H1 (cell line): ENCODE measurements around the gene LRRC10. TPM values are rescaled to one million over a fixed set of nuclear protein-coding genes. Genes with fewer than 3 reads are reported as not detected.

Source experiments
- CTCF ChIA-PET: fragments of 300-600 bp; sonication (Branson Sonifier 250); formaldehyde crosslinking; loops from one replicate; lab custom pipeline; 2021; ENCODE audit not compliant: partially characterized antibody; lab: Charles Lee
- POLR2A ChIA-PET: fragments of 300-600 bp; sonication (Branson Sonifier 250); formaldehyde crosslinking; loops from one replicate; lab custom pipeline; 2021; ENCODE audit warnings: inconsistent platforms; ENCODE audit not compliant: partially characterized antibody; lab: Charles Lee
- DNase-seq, 2 experiments: peaks; one replicate each; pipeline versions ENCODE4 v3.0.0 to v3.0.0-alpha.2; 2010 to 2022; ENCODE audit warnings: low spot score in 2 of 2, low read depth in 1 of 2, mixed read lengths in 1 of 2
- FAIRE-seq: peaks from 2 replicates; lab custom pipeline; 2011; peaks lifted over from hg19 to GRCh38; lab: Jason Lieb, UNC
- H2AFZ ChIP-seq: 2 replicates; pipeline ENCODE4 v1.8.1; 2012; ENCODE audit warnings: low read length, inconsistent platforms
- H2AK5ac ChIP-seq: 2 replicates; pipeline ENCODE4 v1.6.1; 2013; ENCODE audit warnings: low read depth, low read length
- H2BK120ac ChIP-seq: replicated peaks from 2 replicates; pipeline ENCODE3; 2013; ENCODE audit warnings: low read depth, low read length, inconsistent platforms
- H2BK12ac ChIP-seq: 2 replicates; pipeline ENCODE4 v1.6.1; 2013; ENCODE audit warnings: low read depth, low read length
- H2BK15ac ChIP-seq: 2 replicates; pipeline ENCODE4 v1.6.1; 2013; ENCODE audit warnings: low read length
- H2BK20ac ChIP-seq: 2 replicates; pipeline ENCODE4 v1.6.1; 2013; ENCODE audit warnings: low read length
- H2BK5ac ChIP-seq: 2 replicates; pipeline ENCODE4 v1.6.1; 2013; ENCODE audit warnings: low read depth, low read length
- H3K14ac ChIP-seq: 2 replicates; pipeline ENCODE4 v1.6.1; 2013; ENCODE audit warnings: inconsistent platforms; ENCODE audit not compliant: insufficient read length
- H3K18ac ChIP-seq: 2 replicates; pipeline ENCODE4 v1.6.1; 2013; ENCODE audit warnings: low read length; ENCODE audit errors: extremely low read depth
- H3K23ac ChIP-seq: 2 replicates; pipeline ENCODE4 v1.6.1; 2013; ENCODE audit warnings: inconsistent platforms; ENCODE audit not compliant: insufficient read length
- H3K23me2 ChIP-seq: 2 replicates; pipeline ENCODE4 v1.6.1; 2013; ENCODE audit warnings: low read depth, low read length
- H3K27ac ChIP-seq: 2 replicates; pipeline ENCODE4 v1.6.1; 2011; ENCODE audit warnings: low read depth, low read length, inconsistent platforms
- H3K27me3 ChIP-seq, 4 experiments: replicated peaks in 1 of 4; 1 replicate in 1 of 4; 2 replicates in 3 of 4; pipeline versions ENCODE4 v1.6.1 to v1.8.1; 2011 to 2013; ENCODE audit warnings: low read length in 3 of 4, mild to moderate bottlenecking in 3 of 4, inconsistent platforms in 2 of 4, mixed read lengths in 2 of 4, moderate library complexity in 1 of 4; ENCODE audit not compliant: control insufficient read depth in 3 of 4, insufficient read depth in 3 of 4; ENCODE audit errors: extremely low read depth in 1 of 4
- H3K36me3 ChIP-seq, 4 experiments: 2 replicates each; pipeline versions ENCODE4 v1.6.1 to v1.8.1; 2011 to 2013; ENCODE audit warnings: mild to moderate bottlenecking in 4 of 4, low read length in 3 of 4, moderate library complexity in 2 of 4, control low read depth in 1 of 4, inconsistent platforms in 1 of 4; ENCODE audit not compliant: insufficient read depth in 4 of 4, control insufficient read depth in 2 of 4
- H3K4ac ChIP-seq: replicated peaks from 2 replicates; pipeline ENCODE3; 2013; ENCODE audit warnings: low read length, low read depth, mixed read lengths, inconsistent platforms; ENCODE audit not compliant: insufficient read length
- H3K4me1 ChIP-seq, 4 experiments: replicated peaks in 1 of 4; 1 replicate in 1 of 4; 2 replicates in 3 of 4; pipeline versions ENCODE4 v1.6.1 to v1.8.1; 2011 to 2013; ENCODE audit warnings: low read length in 3 of 4, inconsistent platforms in 2 of 4, mixed read lengths in 1 of 4; ENCODE audit not compliant: insufficient read depth in 4 of 4, control insufficient read depth in 3 of 4
- H3K4me2 ChIP-seq, 2 experiments: 2 replicates each; pipeline versions ENCODE4 v1.6.1 to v1.8.1; 2011 to 2013; ENCODE audit warnings: low read depth in 2 of 2, low read length in 2 of 2, control low read depth in 1 of 2, inconsistent platforms in 1 of 2, mild to moderate bottlenecking in 1 of 2; ENCODE audit not compliant: insufficient read depth in 1 of 2
- H3K4me3 ChIP-seq, 4 experiments: fragments of 200-600, 300-600 bp in 1 of 4; sonication (generic), shearing (Covaris generic), sonication (Bioruptor Twin) in 1 of 4; 2 replicates each; pipeline versions ENCODE4 v1.5.1 to v1.8.1; 2011 to 2016; ENCODE audit warnings: low read length in 4 of 4, low read depth in 3 of 4, control low read depth in 2 of 4, inconsistent platforms in 2 of 4, mild to moderate bottlenecking in 2 of 4, mixed read lengths in 1 of 4, moderate library complexity in 1 of 4; ENCODE audit not compliant: insufficient read depth in 2 of 4; ENCODE audit errors: extremely low read depth in 1 of 4
- H3K56ac ChIP-seq: replicated peaks from 2 replicates; pipeline ENCODE3; 2013; ENCODE audit warnings: low read depth, mild to moderate bottlenecking, mixed read lengths, low read length, inconsistent platforms; ENCODE audit not compliant: insufficient read length
- H3K79me1 ChIP-seq: 2 replicates; pipeline ENCODE4 v1.6.1; 2013; ENCODE audit warnings: low read depth, low read length, control low read depth
- H3K79me2 ChIP-seq, 2 experiments: 2 replicates each; pipeline versions ENCODE4 v1.6.1 to v1.8.1; 2012 to 2013; ENCODE audit warnings: low read length in 2 of 2, mild to moderate bottlenecking in 2 of 2, inconsistent platforms in 1 of 2; ENCODE audit not compliant: insufficient read depth in 2 of 2, control insufficient read depth in 1 of 2
- H3K9ac ChIP-seq, 4 experiments: replicated peaks in 1 of 4; 1 replicate in 1 of 4; 2 replicates in 3 of 4; pipeline versions ENCODE4 v1.6.1 to v1.8.1; 2011 to 2013; ENCODE audit warnings: low read depth in 3 of 4, low read length in 3 of 4, control low read depth in 2 of 4, mild to moderate bottlenecking in 2 of 4, moderate library complexity in 2 of 4, inconsistent platforms in 1 of 4; ENCODE audit errors: extremely low read depth in 1 of 4
- H3K9me3 ChIP-seq, 2 experiments: 2 replicates each; pipeline versions ENCODE4 v1.6.1 to v1.8.1; 2012 to 2013; ENCODE audit warnings: mild to moderate bottlenecking in 2 of 2, moderate library complexity in 2 of 2, control low read depth in 1 of 2, inconsistent platforms in 1 of 2, low read depth in 1 of 2, low read length in 1 of 2, mixed read lengths in 1 of 2; ENCODE audit not compliant: insufficient read depth in 2 of 2
- H4K20me1 ChIP-seq, 2 experiments: replicated peaks in 1 of 2; 2 replicates each; pipeline versions ENCODE3 to v1.8.1; 2011 to 2013; ENCODE audit warnings: inconsistent platforms in 2 of 2, low read length in 2 of 2, mild to moderate bottlenecking in 1 of 2; ENCODE audit not compliant: insufficient read depth in 2 of 2, control insufficient read depth in 1 of 2
- H4K5ac ChIP-seq: 2 replicates; pipeline ENCODE4 v1.6.1; 2013; ENCODE audit warnings: low read length, low read depth, mixed read lengths, inconsistent platforms; ENCODE audit not compliant: insufficient read length
- H4K8ac ChIP-seq: 2 replicates; pipeline ENCODE4 v1.8.0; 2013; ENCODE audit warnings: mild to moderate bottlenecking, moderate library complexity, low read length, inconsistent platforms; ENCODE audit not compliant: insufficient read depth; ENCODE audit errors: extremely low read depth
- H4K91ac ChIP-seq: replicated peaks from 2 replicates; pipeline ENCODE3; 2013; ENCODE audit warnings: low read length, mixed read lengths, inconsistent platforms; ENCODE audit not compliant: insufficient read length
- BACH1 ChIP-seq: IDR thresholded peaks from 2 replicates; pipeline ENCODE4 v1.6.1; 2012; ENCODE audit warnings: low read length, improper control_type of control experiment
- BCL11A ChIP-seq, 2 experiments: IDR thresholded peaks; one replicate each; pipeline ENCODE4 v1.6.1; 2011; ENCODE audit warnings: low read depth in 2 of 2, low read length in 2 of 2, mild to moderate bottlenecking in 2 of 2
- CBX5 ChIP-seq: fragments of 300-800, 300-1000 bp; sonication (generic); IDR thresholded peaks from 2 replicates; pipeline ENCODE4 v1.7.1; 2016; ENCODE audit warnings: antibody characterized with exemption, low read length, low read depth
- CBX8 ChIP-seq: fragments of 300-800, 300-1000 bp; sonication (generic); IDR thresholded peaks from 2 replicates; pipeline ENCODE4 v1.7.1; 2016; ENCODE audit warnings: low read depth, low read length, borderline replicate concordance
- CEBPB ChIP-seq: IDR thresholded peaks from 2 replicates; pipeline ENCODE4 v1.6.1; 2012; ENCODE audit warnings: low read depth, low read length
- CTBP2 ChIP-seq: IDR thresholded peaks from 2 replicates; pipeline ENCODE4 v1.7.0; 2011; ENCODE audit warnings: borderline replicate concordance, mild to moderate bottlenecking, moderate library complexity, mixed read lengths, low read length; ENCODE audit not compliant: insufficient read depth, insufficient read length
- GABPA ChIP-seq: IDR thresholded peaks from 2 replicates; pipeline ENCODE4 v1.6.1; 2011; ENCODE audit warnings: mild to moderate bottlenecking, low read length, moderate library complexity, borderline replicate concordance; ENCODE audit not compliant: insufficient read depth
- JUN ChIP-seq: IDR thresholded peaks from 2 replicates; pipeline ENCODE4 v1.6.1; 2011; ENCODE audit warnings: low read depth, mild to moderate bottlenecking, improper control_type of control experiment, low read length
- JUND ChIP-seq: IDR thresholded peaks from 2 replicates; pipeline ENCODE4 v1.6.1; 2011; ENCODE audit warnings: mild to moderate bottlenecking, improper control_type of control experiment, low read length
- SIX5 ChIP-seq: IDR thresholded peaks from 2 replicates; pipeline ENCODE4 v1.6.1; 2011; ENCODE audit warnings: mild to moderate bottlenecking, low read depth, low read length
- SP2 ChIP-seq: IDR thresholded peaks from 2 replicates; pipeline ENCODE4 v1.6.1; 2012; ENCODE audit warnings: mild to moderate bottlenecking, low read length, inconsistent platforms
- SP4 ChIP-seq: IDR thresholded peaks from 2 replicates; pipeline ENCODE4 v1.6.1; 2012; ENCODE audit warnings: low read length, inconsistent platforms
- TEAD4 ChIP-seq: IDR thresholded peaks from 2 replicates; pipeline ENCODE4 v1.6.1; 2012; ENCODE audit warnings: low read depth, low read length, inconsistent platforms, mixed read lengths
- WGBS, 2 experiments: shearing (Covaris generic) in 1 of 2; methylation state at CpG; one replicate each; pipeline versions ENCODE4 v1.1.6 to v1.1.7; 2013 to 2015; ENCODE audit warnings: low lambda C conversion rate in 2 of 2, mixed read lengths in 2 of 2, inconsistent platforms in 1 of 2, low coverage in 1 of 2, missing lambda C conversion rate in 1 of 2; ENCODE audit not compliant: insufficient replicate concordance in 2 of 2, insufficient coverage in 1 of 2, insufficient read length in 1 of 2; ENCODE audit errors: extremely low coverage in 1 of 2, missing lambda C conversion rate in 1 of 2; 5-methylcytosine and 5-hydroxymethylcytosine counted together
- polyA plus RNA-seq, 7 experiments: library from polyadenylated mRNA; depleted of rRNA in 3 of 7; stranded (reverse) in 5 of 7; unstranded in 2 of 7; fragments of >200 nt in 5 of 7; fragments of 200-250 nt in 2 of 7; gene quantifications; 1 replicate in 5 of 7; 2 replicates in 1 of 7; 4 replicates in 1 of 7; pipeline versions ENCODE4 v1.2.1 to v1.2.3, GENCODE V29; 2011 to 2013; ENCODE audit warnings: missing spikeins in 2 of 7, mixed read lengths in 2 of 7
- total RNA-seq: library from RNA; stranded (reverse); fragmentation: NEBNext Ultra II Directional; extraction: Animal tissue kit (Norgen Biotek cat#: 25700); gene quantifications from 2 replicates; pipeline ENCODE4 v1.2.1, GENCODE V29; 2021

LRRC10 gene
- total and polyA plus RNA-seq, 2 of the 8 experiments (the other 6 are each of a cell fraction or from before 2014, with no cell fraction given), result not detected

DNA sequence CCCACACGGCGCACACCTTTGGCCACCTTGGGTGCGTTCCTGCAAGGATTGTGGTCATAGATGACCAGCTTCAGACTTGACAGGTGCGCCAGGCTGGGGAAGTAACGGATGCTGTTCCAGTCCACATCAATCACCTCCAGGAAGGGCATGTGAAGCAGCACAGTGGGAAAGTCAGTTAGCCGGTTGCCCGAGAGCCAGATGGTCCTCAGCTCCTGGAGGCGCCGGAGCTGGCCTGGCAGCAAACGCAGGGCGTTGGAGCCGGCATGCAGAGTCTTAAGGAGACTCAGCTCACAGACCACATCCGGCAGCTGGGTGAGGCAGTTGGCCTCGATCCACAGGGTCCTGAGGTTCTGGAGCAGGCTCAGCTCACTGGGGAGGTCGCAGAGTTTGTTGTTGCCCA is 581 bp downstream of the LRRC10 start:
- Histone ChIP-seq H3K9ac (no peak overlapping the region), H4K20me1 (no peaks in the 10 kb centered on the region), H3K4me1 (no peaks in the 10 kb centered on the region), H3K56ac (no peak overlapping the region), H2BK12ac (no peak overlapping the region), H3K18ac (no peak overlapping the region), H2AK5ac (no peak overlapping the region), H4K91ac (no peak overlapping the region), H3K14ac (no peak overlapping the region), H3K4ac (no peak overlapping the region), H4K5ac (no peak overlapping the region), H3K23me2 (no peaks in the 10 kb centered on the region), H3K9me3 (no peaks in the 10 kb centered on the region), H2AFZ (peak overlapping the region; percentile 15; the same call in 1 of the 2 replicates), H3K27me3 (no peaks in the 10 kb centered on the region), H3K4me3 (no peak overlapping the region), H3K23ac (no peak overlapping the region), H3K36me3 (no peaks in the 10 kb centered on the region), H2BK15ac (no peak overlapping the region), H3K4me2 (no peak overlapping the region), H2BK20ac (no peak overlapping the region), H3K79me2 (no peaks in the 10 kb centered on the region), H3K27ac (no peak overlapping the region), H3K79me1 (no peaks in the 10 kb centered on the region), H2BK120ac (no peak overlapping the region), H2BK5ac (no peak overlapping the region), H4K8ac (no peak overlapping the region)
- FAIRE-seq (no peak), DNase-seq (no peak)
- POLR2A ChIA-PET, result interaction anchor here (1.0 to 1.3 kb wide), 5 partner anchors 9 to 334 kb away, joined by 3 to 6 read pairs (median 3); partner anchors contain the start of gene CCT2
- CTCF ChIA-PET, result interaction anchor here (1.0 to 1.6 kb wide), 8 partner anchors 9 to 319 kb away, joined by 3 to 5 read pairs (median 4); no protein-coding TSS in a partner anchor
- 94% methylated on average over 14 of the region's 15 CpGs; no CpG with 5 or more reads in 1 of the 2 experiments for WGBS, 2 experiments
- TF ChIP-seq SIX5 (no peak), CEBPB (no peak), TEAD4 (no peak), SP4 (no peak), CBX5 (no peak), BACH1 (no peak), BCL11A (IDR thresholded peaks at IDR 0.05; ENCODE audit: low read depth in 2 of 2, low read length in 2 of 2) (no peak), CTBP2 (no peak), JUN (no peak), GABPA (no peak), CBX8 (no peak), SP2 (no peak), JUND (no peak)
